H1 (cell line): ENCODE data around the gene APOBEC3H. TPM values are rescaled to one million over a fixed set of nuclear protein-coding genes. Genes with fewer than 3 reads are reported as not detected.

Source experiments
- EP300 ChIP-seq, 2 experiments: IDR thresholded peaks; 1 replicate in 1 of 2; 2 replicates in 1 of 2; pipeline ENCODE4 v1.6.1; 2011 to 2012; ENCODE audit warnings: low read depth in 2 of 2, low read length in 2 of 2, mild to moderate bottlenecking in 2 of 2, borderline replicate concordance in 1 of 2, inconsistent platforms in 1 of 2, moderate library complexity in 1 of 2
- JUN ChIP-seq: IDR thresholded peaks from 2 replicates; pipeline ENCODE4 v1.6.1; 2011; ENCODE audit warnings: low read depth, mild to moderate bottlenecking, improper control_type of control experiment, low read length
- polyA plus RNA-seq, 7 experiments: library from polyadenylated mRNA; depleted of rRNA in 3 of 7; stranded (reverse) in 5 of 7; unstranded in 2 of 7; fragments of >200 nt in 5 of 7; fragments of 200-250 nt in 2 of 7; gene quantifications; 1 replicate in 5 of 7; 2 replicates in 1 of 7; 4 replicates in 1 of 7; pipeline versions ENCODE4 v1.2.1 to v1.2.3, GENCODE V29; 2011 to 2013; ENCODE audit warnings: missing spikeins in 2 of 7, mixed read lengths in 2 of 7
- total RNA-seq: library from RNA; stranded (reverse); fragmentation: NEBNext Ultra II Directional; extraction: Animal tissue kit (Norgen Biotek cat#: 25700); gene quantifications from 2 replicates; pipeline ENCODE4 v1.2.1, GENCODE V29; 2021

Gene APOBEC3H
- total and polyA plus RNA-seq, 2 of the 8 experiments (the other 6 are each of a cell fraction or from before 2014, with no cell fraction given), result 0.47 to 0.56 TPM

- TF ChIP-seq EP300 (IDR thresholded peaks at IDR 0.05; ENCODE audit: borderline replicate concordance in 1 of 2, low read depth in 2 of 2, low read length in 2 of 2) (no peak), JUN (no peak)
These were observed 982 bp downstream of the APOBEC3H start (continued) for GRCh38 chr22:39098026-39098425.
